Trophoblast cell (in vitro differentiated cells and primary cell): ENCODE results near the gene CPEB1.
"Not testable (repeated sequence)": the region's sequence is repeated elsewhere in the genome, so short reads cannot be mapped to it uniquely, and the experiment has no call there.

Experiments
- DNase-seq, 2 donors: peaks; one replicate each; pipeline ENCODE4 v3.0.0-alpha.2; 2016
- H2AFZ ChIP-seq: 2 replicates; pipeline ENCODE4 v1.6.1; 2013; ENCODE audit warnings: low read length, moderate library complexity, mild to moderate bottlenecking; ENCODE audit not compliant: insufficient read depth, poor library complexity
- H2AK5ac ChIP-seq: 2 replicates; pipeline ENCODE4 v1.6.1; 2013; ENCODE audit warnings: mild to moderate bottlenecking, low read length
- H2BK120ac ChIP-seq: 2 replicates; pipeline ENCODE4 v1.6.1; 2013; ENCODE audit warnings: low read length, mild to moderate bottlenecking, moderate library complexity; ENCODE audit not compliant: insufficient read depth, poor library complexity
- H2BK12ac ChIP-seq: 2 replicates; pipeline ENCODE4 v1.6.1; 2013; ENCODE audit warnings: mild to moderate bottlenecking, low read length, moderate library complexity
- H2BK5ac ChIP-seq: 2 replicates; pipeline ENCODE4 v1.6.1; 2013; ENCODE audit warnings: low read length, low read depth, moderate library complexity, mild to moderate bottlenecking; ENCODE audit not compliant: poor library complexity
- H3K14ac ChIP-seq: 2 replicates; pipeline ENCODE4 v1.6.1; 2013; ENCODE audit warnings: mild to moderate bottlenecking, low read length
- H3K18ac ChIP-seq: 2 replicates; pipeline ENCODE4 v1.6.1; 2013; ENCODE audit warnings: mild to moderate bottlenecking, low read length
- H3K23ac ChIP-seq: 2 replicates; pipeline ENCODE4 v1.6.1; 2013; ENCODE audit warnings: low read length
- H3K27ac ChIP-seq: 2 replicates; pipeline ENCODE4 v1.5.1; 2013; ENCODE audit warnings: low read depth, mild to moderate bottlenecking, inconsistent platforms, low read length, moderate library complexity
- H3K27me3 ChIP-seq: 2 replicates; pipeline ENCODE4 v1.6.1; 2013; ENCODE audit warnings: inconsistent platforms, mild to moderate bottlenecking, low read length, moderate library complexity; ENCODE audit not compliant: insufficient read depth
- H3K36me3 ChIP-seq, 2 experiments: 1 replicate in 1 of 2; 2 replicates in 1 of 2; pipeline ENCODE4 v1.6.1; 2013; ENCODE audit warnings: low read length in 2 of 2, mild to moderate bottlenecking in 2 of 2, moderate library complexity in 1 of 2; ENCODE audit not compliant: insufficient read depth in 2 of 2, control insufficient read depth in 1 of 2
- H3K4ac ChIP-seq: 2 replicates; pipeline ENCODE4 v1.6.1; 2013; ENCODE audit warnings: low read depth, mild to moderate bottlenecking, low read length, moderate library complexity
- H3K4me1 ChIP-seq, 2 experiments: 1 replicate in 1 of 2; 2 replicates in 1 of 2; pipeline ENCODE4 v1.6.1; 2013; ENCODE audit warnings: low read length in 2 of 2, mild to moderate bottlenecking in 2 of 2, moderate library complexity in 1 of 2; ENCODE audit not compliant: insufficient read depth in 2 of 2, control insufficient read depth in 1 of 2
- H3K4me2 ChIP-seq: 2 replicates; pipeline ENCODE4 v1.6.1; 2013; ENCODE audit warnings: inconsistent platforms, mild to moderate bottlenecking, low read length, moderate library complexity
- H3K4me3 ChIP-seq: 2 replicates; pipeline ENCODE4 v1.5.1; 2013; ENCODE audit warnings: mild to moderate bottlenecking, low read depth, low read length, inconsistent platforms
- H3K79me1 ChIP-seq: one replicate; pipeline ENCODE4 v1.6.1; 2013; ENCODE audit warnings: low read length
- H3K79me2 ChIP-seq: 2 replicates; pipeline ENCODE4 v1.6.1; 2013; ENCODE audit warnings: low read length, mild to moderate bottlenecking; ENCODE audit not compliant: control insufficient read depth, insufficient read depth, poor library complexity
- H3K9ac ChIP-seq: 2 replicates; pipeline ENCODE4 v1.6.1; 2013; ENCODE audit warnings: mild to moderate bottlenecking, low read length
- H3K9me3 ChIP-seq: 2 replicates; pipeline ENCODE4 v1.6.1; 2013; ENCODE audit warnings: low read depth, mild to moderate bottlenecking, control low read depth, inconsistent platforms, low read length; ENCODE audit not compliant: insufficient read depth
- H4K12ac ChIP-seq: 2 replicates; pipeline ENCODE4 v1.6.1; 2013; ENCODE audit warnings: low read depth, mild to moderate bottlenecking, low read length, moderate library complexity
- H4K8ac ChIP-seq: 2 replicates; pipeline ENCODE4 v1.6.1; 2013; ENCODE audit warnings: low read depth, mild to moderate bottlenecking, low read length, moderate library complexity
- H4K91ac ChIP-seq: one replicate; pipeline ENCODE4 v1.6.1; 2013; ENCODE audit warnings: low read depth, mild to moderate bottlenecking, low read length, moderate library complexity
- WGBS: extraction: QIAGEN DNeasy Blood & Tissue Kit; methylation state at CpG from one replicate; pipeline ENCODE4 v1.1.7; 2013; ENCODE audit warnings: missing lambda C conversion rate; ENCODE audit not compliant: insufficient read length, insufficient coverage; ENCODE audit errors: extremely low coverage; 5-methylcytosine and 5-hydroxymethylcytosine counted together

CPEB1 gene

DNA sequence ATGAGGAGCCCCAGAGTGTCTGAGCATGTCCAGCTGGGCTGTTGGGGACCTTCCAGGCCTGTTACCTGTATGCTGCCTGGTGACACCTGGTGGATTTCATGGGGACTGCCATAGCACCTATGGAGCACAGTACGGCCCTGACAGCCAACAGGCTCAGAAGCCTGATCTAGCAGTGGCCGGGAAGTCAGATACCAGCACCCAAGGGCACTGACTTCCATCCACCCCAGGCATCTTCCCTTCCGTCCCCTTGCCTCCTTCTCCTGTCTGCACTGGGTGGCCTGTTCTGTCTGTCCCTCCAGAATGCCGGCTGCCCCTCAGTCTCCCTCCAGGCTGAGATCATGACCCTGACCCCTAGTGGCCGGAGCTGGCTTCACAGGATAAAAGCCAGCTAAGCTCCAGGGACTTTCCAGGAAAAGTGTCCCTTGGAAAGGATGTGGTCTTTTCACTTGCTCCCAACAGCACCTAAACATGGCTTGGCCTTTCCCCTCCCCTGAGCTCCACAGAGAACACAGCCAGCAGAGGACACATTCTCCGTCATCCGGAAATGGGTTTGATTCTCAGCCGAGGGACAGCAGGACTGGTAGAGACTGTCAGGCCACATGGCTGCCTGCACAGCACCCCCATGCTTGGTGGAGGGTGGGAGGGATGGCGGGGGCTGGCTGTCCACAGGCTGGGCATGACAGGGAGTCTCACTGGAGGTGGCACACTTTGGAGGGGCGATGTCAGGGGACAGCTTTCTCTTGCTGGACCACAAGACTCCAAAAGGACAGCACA is 116.4 kb downstream of the CPEB1 start:
- WGBS: no CpG with 5 or more reads among the region's 10 CpGs
- no peak overlapping the region for H4K12ac ChIP-seq
- no peaks in the 10 kb centered on the region for H3K9me3 ChIP-seq
- no peaks in the 10 kb centered on the region for H3K79me2 ChIP-seq
- peak overlapping the region; percentile 80 for H3K4me2 ChIP-seq
- peak overlapping the region; percentile 57 for H2AFZ ChIP-seq
- H3K27me3 ChIP-seq: no peaks in the 10 kb centered on the region
- no peak overlapping the region for H3K4me3 ChIP-seq
- H3K18ac ChIP-seq: no peak overlapping the region
- H3K27ac ChIP-seq: no peak overlapping the region
- DNase-seq: peak; percentile 44 to 75
- peak overlapping the region; percentile 43 for H3K9ac ChIP-seq
- H4K91ac ChIP-seq: no peak overlapping the region
- peak overlapping the region; percentile 41 for H4K8ac ChIP-seq
- H3K4ac ChIP-seq: no peak overlapping the region
- H3K14ac ChIP-seq: no peak overlapping the region
- no peak overlapping the region for H2BK120ac ChIP-seq
- H3K36me3 ChIP-seq: peaks cover 14 to 19% of the 10 kb centered on the region in 2 experiments
- H2BK5ac ChIP-seq: no peak overlapping the region
- H2BK12ac ChIP-seq: no peak overlapping the region
- H3K23ac ChIP-seq: no peak overlapping the region
- H3K79me1 ChIP-seq: peaks cover 2% of the 10 kb centered on the region
- H3K4me1 ChIP-seq: peaks cover 0 to 3% of the 10 kb centered on the region in 2 experiments
- no peak overlapping the region for H2AK5ac ChIP-seq

DNA sequence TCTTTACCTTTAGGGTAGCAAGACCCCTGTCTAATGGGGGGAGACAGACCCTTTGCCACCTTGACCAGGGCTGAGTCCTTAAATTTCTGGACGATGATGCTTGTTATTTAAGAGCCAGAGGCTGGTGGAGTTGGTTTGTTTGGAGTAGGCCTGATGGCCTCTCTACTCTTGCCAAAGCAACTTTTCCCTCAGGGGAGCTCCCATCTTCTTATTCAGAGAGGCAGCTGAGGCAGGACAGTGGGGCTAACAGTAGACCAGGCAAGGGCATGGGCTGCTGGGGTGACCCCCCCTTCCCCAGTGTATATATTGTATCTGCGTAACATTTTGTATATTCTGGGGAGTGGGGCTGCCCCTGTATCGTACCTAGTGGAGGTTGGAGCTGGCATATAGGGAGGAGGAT is 117.2 kb downstream of the CPEB1 start:
- no peak overlapping the region for H4K91ac ChIP-seq
- peaks cover 10 to 16% of the 10 kb centered on the region in 2 experiments for H3K36me3 ChIP-seq
- no peak overlapping the region for H4K12ac ChIP-seq
- peaks cover 2% of the 10 kb centered on the region for H3K79me1 ChIP-seq
- H3K4ac ChIP-seq: no peak overlapping the region
- no peaks in the 10 kb centered on the region for H3K27me3 ChIP-seq
- no peak overlapping the region for H3K18ac ChIP-seq
- H3K4me3 ChIP-seq: no peak overlapping the region
- H3K9me3 ChIP-seq: no peaks in the 10 kb centered on the region
- H2AK5ac ChIP-seq: no peak overlapping the region
- H3K23ac ChIP-seq: no peak overlapping the region
- no peak for DNase-seq
- H3K9ac ChIP-seq: no peak overlapping the region
- peaks cover 0 to 3% of the 10 kb centered on the region in 2 experiments for H3K4me1 ChIP-seq
- H2BK12ac ChIP-seq: no peak overlapping the region
- no peak overlapping the region for H2AFZ ChIP-seq
- no peak overlapping the region for H3K27ac ChIP-seq
- H4K8ac ChIP-seq: no peak overlapping the region
- WGBS: no CpG with 5 or more reads among the region's 3 CpGs
- H3K14ac ChIP-seq: no peak overlapping the region
- H2BK120ac ChIP-seq: no peak overlapping the region
- no peak overlapping the region for H2BK5ac ChIP-seq
- H3K4me2 ChIP-seq: no peak overlapping the region
- H3K79me2 ChIP-seq: no peaks in the 10 kb centered on the region

DNA sequence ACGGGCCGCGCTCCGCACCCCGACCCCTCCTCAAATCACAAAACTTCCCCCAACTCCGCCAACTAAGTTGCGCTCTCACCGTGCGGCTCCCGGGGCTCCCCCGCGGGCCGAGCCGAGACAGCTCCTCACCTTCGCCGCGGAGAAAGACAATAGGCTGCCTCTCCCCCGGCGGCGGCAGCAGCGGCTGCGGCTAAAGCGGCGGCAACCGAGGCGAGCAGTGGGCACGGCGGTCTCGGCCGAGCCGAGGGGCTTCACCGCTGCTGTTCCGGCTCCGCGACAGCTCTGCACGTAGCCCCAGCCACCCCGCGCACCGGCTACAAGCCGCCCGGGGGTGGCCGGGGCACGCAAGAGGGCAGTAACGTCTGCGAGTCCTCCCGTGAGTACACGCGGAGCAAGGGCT is 133.6 kb downstream of the CPEB1 start:
- H4K91ac ChIP-seq, H2BK12ac ChIP-seq, H3K36me3 ChIP-seq, H2BK120ac ChIP-seq, H3K4ac ChIP-seq, H2AFZ ChIP-seq, H3K9me3 ChIP-seq, H2BK5ac ChIP-seq, H4K8ac ChIP-seq, H3K27me3 ChIP-seq, H3K4me3 ChIP-seq, H3K23ac ChIP-seq, H3K4me2 ChIP-seq, H2AK5ac ChIP-seq, DNase-seq, H3K9ac ChIP-seq, H3K14ac ChIP-seq, H3K18ac ChIP-seq, H3K27ac ChIP-seq, H3K79me1 ChIP-seq, H3K4me1 ChIP-seq, H3K79me2 ChIP-seq, H4K12ac ChIP-seq: not testable (repeated sequence)
- no CpG with 5 or more reads among the region's 48 CpGs for WGBS

DNA sequence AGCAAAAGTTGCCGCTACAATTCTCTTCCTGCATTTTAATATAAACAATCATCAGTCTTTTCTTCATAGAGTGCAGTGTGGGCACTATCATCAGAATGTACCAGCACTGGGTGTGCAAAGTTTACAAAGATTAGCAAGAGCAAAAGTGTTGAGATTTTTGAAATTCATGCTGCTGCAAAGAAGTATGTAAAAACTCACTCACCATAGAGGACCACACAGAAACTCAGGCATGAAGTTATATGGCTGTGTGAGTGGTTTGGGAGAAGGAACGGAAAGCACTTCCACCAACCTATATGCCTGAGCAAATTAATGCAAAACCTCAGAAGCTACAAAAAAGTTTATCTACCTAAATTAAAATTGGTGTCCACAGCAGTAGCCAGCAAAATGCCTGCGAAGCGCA is 139.5 kb downstream of the CPEB1 start:
- not testable (repeated sequence) for H3K9me3 ChIP-seq, H4K12ac ChIP-seq, H4K8ac ChIP-seq, H3K79me2 ChIP-seq, H3K36me3 ChIP-seq, H3K4ac ChIP-seq, H3K9ac ChIP-seq, H3K23ac ChIP-seq, H3K4me3 ChIP-seq, H2BK120ac ChIP-seq, H3K18ac ChIP-seq, H4K91ac ChIP-seq, H3K14ac ChIP-seq, H3K4me2 ChIP-seq, H2AFZ ChIP-seq, H3K79me1 ChIP-seq, H3K27me3 ChIP-seq, H2BK12ac ChIP-seq, H3K4me1 ChIP-seq, H3K27ac ChIP-seq, H2BK5ac ChIP-seq, H2AK5ac ChIP-seq
- WGBS: no CpG with 5 or more reads among the region's 4 CpGs
- peak; percentile 37 to 90 for DNase-seq
